NCI-H1930 (cell line): ENCODE results near the gene P3H2.
"Not testable (repeated sequence)": the region's sequence is repeated elsewhere in the genome, so short reads cannot be mapped to it uniquely, and the experiment has no call there.

Experiments
- DNase-seq, 2 experiments: peaks; one replicate each; lab custom pipeline; 2025; lab: John Stamatoyannopoulos, UW

P3H2 gene

GRCh38 chr3:190084983-190085382, 35.7 kb downstream of the P3H2 start:
- no peak for DNase-seq

- DNase-seq: peak in 1 of 2 experiments; percentile 8
Observed at GRCh38 chr3:190083635-190084034, 37.1 kb downstream of the P3H2 start.

GRCh38 chr3:190081389-190081788, 39.3 kb downstream of the P3H2 start:
- DNase-seq: no peak

GRCh38 chr3:190079173-190079572, 41.5 kb downstream of the P3H2 start:
- DNase-seq: not testable (repeated sequence)

- no peak for DNase-seq
Observed at GRCh38 chr3:190077395-190078045, 43.2 kb downstream of the P3H2 start.

- DNase-seq: no peak
Observed at GRCh38 chr3:190076601-190077394, 43.9 kb downstream of the P3H2 start.

- no peak for DNase-seq
Observed at GRCh38 chr3:190076136-190076535, 44.6 kb downstream of the P3H2 start.

GRCh38 chr3:190074817-190075216, 45.9 kb downstream of the P3H2 start:
- no peak for DNase-seq

- DNase-seq: no peak
Observed at GRCh38 chr3:190073264-190074008, 47.3 kb downstream of the P3H2 start.

- no peak for DNase-seq
Observed at GRCh38 chr3:190072856-190073255, 47.8 kb downstream of the P3H2 start.

GRCh38 chr3:190071921-190072320, 48.8 kb downstream of the P3H2 start:
- not testable (repeated sequence) for DNase-seq

GRCh38 chr3:190070622-190071347, 49.9 kb downstream of the P3H2 start:
- peak in 1 of 2 experiments; percentile 8 for DNase-seq

- no peak for DNase-seq
Observed at GRCh38 chr3:190065204-190065603, 55.5 kb downstream of the P3H2 start.

GRCh38 chr3:190064659-190065058, 56.0 kb downstream of the P3H2 start:
- no peak for DNase-seq

- no peak for DNase-seq
Observed at GRCh38 chr3:190064112-190064511, 56.6 kb downstream of the P3H2 start.

- DNase-seq: no peak
Observed at GRCh38 chr3:190063490-190063889, 57.2 kb downstream of the P3H2 start.

- DNase-seq: no peak
Observed at GRCh38 chr3:190060192-190060775, 60.4 kb downstream of the P3H2 start.

- no peak for DNase-seq
Observed at GRCh38 chr3:190059242-190059590, 61.5 kb downstream of the P3H2 start.

- DNase-seq: no peak
Observed at GRCh38 chr3:190058521-190059241, 62.0 kb downstream of the P3H2 start.

GRCh38 chr3:190056742-190057141, 64.0 kb downstream of the P3H2 start:
- no peak for DNase-seq

- no peak for DNase-seq
Observed at GRCh38 chr3:190055773-190056172, 64.9 kb downstream of the P3H2 start.
